22Rv1 (cell line): ENCODE results near the gene GXYLT2.

Source experiments
- ZFX ChIP-seq: fragments of 450-650 bp; IDR thresholded peaks from 2 replicates; pipeline ENCODE4 v1.6.1; 2017; ENCODE audit warnings: antibody characterized with exemption, borderline replicate concordance
- TF ChIP-seq, protein P1 (sequence below): fragments of 450-650 bp; IDR thresholded peaks from 2 replicates; pipeline ENCODE4 v1.5.1; 2017; ENCODE audit warnings: mild to moderate bottlenecking

- TF ChIP-seq, protein P1, sequence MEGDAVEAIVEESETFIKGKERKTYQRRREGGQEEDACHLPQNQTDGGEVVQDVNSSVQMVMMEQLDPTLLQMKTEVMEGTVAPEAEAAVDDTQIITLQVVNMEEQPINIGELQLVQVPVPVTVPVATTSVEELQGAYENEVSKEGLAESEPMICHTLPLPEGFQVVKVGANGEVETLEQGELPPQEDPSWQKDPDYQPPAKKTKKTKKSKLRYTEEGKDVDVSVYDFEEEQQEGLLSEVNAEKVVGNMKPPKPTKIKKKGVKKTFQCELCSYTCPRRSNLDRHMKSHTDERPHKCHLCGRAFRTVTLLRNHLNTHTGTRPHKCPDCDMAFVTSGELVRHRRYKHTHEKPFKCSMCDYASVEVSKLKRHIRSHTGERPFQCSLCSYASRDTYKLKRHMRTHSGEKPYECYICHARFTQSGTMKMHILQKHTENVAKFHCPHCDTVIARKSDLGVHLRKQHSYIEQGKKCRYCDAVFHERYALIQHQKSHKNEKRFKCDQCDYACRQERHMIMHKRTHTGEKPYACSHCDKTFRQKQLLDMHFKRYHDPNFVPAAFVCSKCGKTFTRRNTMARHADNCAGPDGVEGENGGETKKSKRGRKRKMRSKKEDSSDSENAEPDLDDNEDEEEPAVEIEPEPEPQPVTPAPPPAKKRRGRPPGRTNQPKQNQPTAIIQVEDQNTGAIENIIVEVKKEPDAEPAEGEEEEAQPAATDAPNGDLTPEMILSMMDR = no peak
- TF ChIP-seq ZFX = no peak
Observed at GRCh38 chr3:72993391-72993790, 105.5 kb downstream of the GXYLT2 start.
